SK-N-SH (cell line): ENCODE data around the gene CHST6. TPM values are rescaled to one million over a fixed set of nuclear protein-coding genes. Genes with fewer than 3 reads are reported as not detected.
"Not testable (repeated sequence)": the region's sequence is repeated elsewhere in the genome, so short reads cannot be mapped to it uniquely, and the experiment has no call there.

Experiments
- CTCF ChIA-PET: fragments of 300-600, 350-600 bp; formaldehyde crosslinking; extraction: SDS; loops from one replicate; lab custom pipeline; 2021; lab: Yijun Ruan, JAX
- POLR2A ChIA-PET: fragments of 350-600 bp; sonication (Branson Sonifier 250); formaldehyde crosslinking; extraction: SDS; loops from one replicate; lab custom pipeline; 2020; ENCODE audit warnings: antibody characterized with exemption, inconsistent platforms; lab: Yijun Ruan, JAX
- DNase-seq: peaks from one replicate; pipeline ENCODE4 v3.0.0; 2012
- H2AFZ ChIP-seq: fragments of 200-600 bp; sonication (generic); 2 replicates; pipeline ENCODE4 v1.8.1; 2016; ENCODE audit warnings: antibody characterized with exemption, mild to moderate bottlenecking, low read depth
- H3F3A ChIP-seq: fragments of 200-600 bp; sonication (generic); replicated peaks from 2 replicates; pipeline ENCODE3; 2016; ENCODE audit warnings: antibody characterized with exemption, mild to moderate bottlenecking; ENCODE audit not compliant: insufficient read depth
- H3K27ac ChIP-seq, 2 experiments: fragments of 200-500 bp in 1 of 2; fragments of 200-600 bp in 1 of 2; sonication (Bioruptor generic) in 1 of 2; sonication (generic), shearing (Covaris generic) in 1 of 2; 2 replicates each; pipeline versions ENCODE4 v1.5.1 to v1.6.1; 2014 to 2016; ENCODE audit warnings: low read depth in 2 of 2, inconsistent platforms in 1 of 2, low read length in 1 of 2, mild to moderate bottlenecking in 1 of 2, mixed read lengths in 1 of 2
- H3K27me3 ChIP-seq: fragments of 200-600 bp; sonication (generic), shearing (Covaris generic); 2 replicates; pipeline ENCODE4 v1.6.1; 2016; ENCODE audit warnings: mixed run types; ENCODE audit not compliant: insufficient read depth
- H3K36me3 ChIP-seq, 2 experiments: fragments of 200-500 bp in 1 of 2; fragments of 200-600 bp in 1 of 2; sonication (Bioruptor generic) in 1 of 2; sonication (generic) in 1 of 2; replicated peaks in 1 of 2; 2 replicates each; pipeline versions ENCODE3 to v1.5.1; 2014 to 2016; ENCODE audit warnings: low read length in 1 of 2, mild to moderate bottlenecking in 1 of 2; ENCODE audit not compliant: insufficient read depth in 2 of 2, control insufficient read depth in 1 of 2
- H3K4me1 ChIP-seq, 2 experiments: fragments of 200-500 bp in 1 of 2; fragments of 200-600 bp in 1 of 2; sonication (Bioruptor generic) in 1 of 2; sonication (generic), shearing (Covaris generic) in 1 of 2; 2 replicates each; pipeline versions ENCODE4 v1.5.1 to v1.6.1; 2014 to 2016; ENCODE audit warnings: low read depth in 1 of 2, low read length in 1 of 2, mixed run types in 1 of 2; ENCODE audit not compliant: insufficient read depth in 2 of 2, control insufficient read depth in 1 of 2
- H3K4me2 ChIP-seq: fragments of 200-600 bp; sonication (generic), shearing (Covaris generic); 2 replicates; pipeline ENCODE4 v1.6.1; 2017; ENCODE audit warnings: mixed run types
- H3K4me3 ChIP-seq, 2 experiments: fragments of 200-500 bp in 1 of 2; fragments of 200-600 bp in 1 of 2; sonication (Bioruptor generic) in 1 of 2; sonication (generic), shearing (Covaris generic) in 1 of 2; 2 replicates each; pipeline versions ENCODE4 v1.5.1 to v1.8.1; 2014 to 2016; ENCODE audit warnings: low read depth in 2 of 2, inconsistent platforms in 1 of 2, low read length in 1 of 2, mild to moderate bottlenecking in 1 of 2, mixed read lengths in 1 of 2, moderate library complexity in 1 of 2
- H3K79me2 ChIP-seq: fragments of 200-600 bp; sonication (generic); 2 replicates; pipeline ENCODE4 v1.8.1; 2017; ENCODE audit warnings: mild to moderate bottlenecking; ENCODE audit not compliant: insufficient read depth
- H3K9ac ChIP-seq: fragments of 200-600 bp; sonication (generic); 2 replicates; pipeline ENCODE4 v1.6.1; 2017; ENCODE audit warnings: mixed run types
- H3K9me2 ChIP-seq: fragments of 200-600 bp; sonication (generic); 2 replicates; pipeline ENCODE4 v1.6.1; 2017; ENCODE audit warnings: mixed run types
- H3K9me3 ChIP-seq: fragments of 200-600 bp; sonication (generic); 2 replicates; pipeline ENCODE4 v1.6.1; 2017; ENCODE audit warnings: mixed run types, mild to moderate bottlenecking, moderate library complexity
- H4K20me1 ChIP-seq: fragments of 200-600 bp; sonication (generic); 2 replicates; pipeline ENCODE4 v1.6.1; 2017; ENCODE audit warnings: mild to moderate bottlenecking, mixed run types; ENCODE audit not compliant: insufficient read depth
- EP300 ChIP-seq, 2 experiments: IDR thresholded peaks; 2 replicates each; pipeline versions ENCODE4 v1.4.0 to v1.6.1; 2012; ENCODE audit warnings: borderline replicate concordance in 1 of 2, low read depth in 1 of 2, low read length in 1 of 2
- EZH2phosphoT487 ChIP-seq: fragments of 200-600 bp; sonication (generic); IDR thresholded peaks from 2 replicates; pipeline ENCODE4 v1.6.1; 2017; ENCODE audit warnings: low read depth, mixed run types, mild to moderate bottlenecking, antibody characterized with exemption, moderate library complexity, borderline replicate concordance
- FOSL2 ChIP-seq: IDR thresholded peaks from 2 replicates; pipeline ENCODE4 v1.4.0; 2012; ENCODE audit warnings: low read depth, mild to moderate bottlenecking, moderate library complexity, borderline replicate concordance
- GABPA ChIP-seq: IDR thresholded peaks from 2 replicates; pipeline ENCODE4 v1.4.0; 2012; ENCODE audit warnings: low read depth, mild to moderate bottlenecking
- GATA2 ChIP-seq: sonication (generic); formaldehyde crosslinking; IDR thresholded peaks from 2 replicates; pipeline ENCODE4 v1.5.0; 2020; ENCODE audit warnings: mild to moderate bottlenecking, missing genetic modification reagents
- MEF2A ChIP-seq: IDR thresholded peaks from 2 replicates; pipeline ENCODE4 v1.4.0; 2012; ENCODE audit warnings: low read depth, borderline replicate concordance
- MXI1 ChIP-seq: IDR thresholded peaks from 2 replicates; pipeline ENCODE4 v1.6.1; 2012; ENCODE audit warnings: mild to moderate bottlenecking, low read depth, low read length, improper control_type of control experiment
- POLR2AphosphoS5 ChIP-seq: IDR thresholded peaks from 2 replicates; pipeline ENCODE4 v1.6.1; 2012; ENCODE audit warnings: low read depth, low read length
- RAD21 ChIP-seq: IDR thresholded peaks from 2 replicates; pipeline ENCODE4 v1.6.1; 2012; ENCODE audit warnings: mild to moderate bottlenecking, low read length
- RCOR1 ChIP-seq: fragments of 150-350 bp; IDR thresholded peaks from 2 replicates; pipeline ENCODE4 v1.6.1; 2017; ENCODE audit warnings: antibody characterized with exemption, low read length
- REST ChIP-seq: IDR thresholded peaks from 2 replicates; pipeline ENCODE4 v1.6.1; 2012; ENCODE audit warnings: mild to moderate bottlenecking, low read depth, low read length, moderate library complexity
- SIN3A ChIP-seq: IDR thresholded peaks from 2 replicates; pipeline ENCODE4 v1.6.1; 2012; ENCODE audit warnings: low read depth, mild to moderate bottlenecking, low read length, moderate library complexity, borderline replicate concordance
- TAF1 ChIP-seq: IDR thresholded peaks from 2 replicates; pipeline ENCODE4 v1.6.1; 2012; ENCODE audit warnings: low read depth, mild to moderate bottlenecking, low read length, moderate library complexity, borderline replicate concordance
- TCF12 ChIP-seq: IDR thresholded peaks from 2 replicates; pipeline ENCODE4 v1.4.0; 2012
- YY1 ChIP-seq: IDR thresholded peaks from 2 replicates; pipeline ENCODE4 v1.4.0; 2012; ENCODE audit warnings: low read depth, mild to moderate bottlenecking
- WGBS: methylation state at CpG from one replicate; pipeline ENCODE4 v1.1.6; 2017; ENCODE audit warnings: low lambda C conversion rate; 5-methylcytosine and 5-hydroxymethylcytosine counted together
- polyA plus RNA-seq, 3 experiments: library from polyadenylated mRNA; depleted of rRNA; stranded (reverse); fragments of >200 nt; gene quantifications; 2 replicates each; pipeline ENCODE4 v1.2.3, GENCODE V29; 2012
- TF ChIP-seq, protein P1 (sequence below): IDR thresholded peaks from 2 replicates; pipeline ENCODE4 v1.4.0; 2012; ENCODE audit warnings: low read depth
- TF ChIP-seq, protein P2 (sequence below): IDR thresholded peaks from 2 replicates; pipeline ENCODE4 v1.4.0; 2012; ENCODE audit warnings: low read depth, borderline replicate concordance
- TF ChIP-seq, protein P3 (sequence below): fragments of 200-600 bp; sonication (generic); IDR thresholded peaks from 2 replicates; pipeline ENCODE4 v1.6.1; 2017; ENCODE audit warnings: antibody characterized with exemption, mild to moderate bottlenecking, moderate library complexity

Gene CHST6
- polyA plus RNA-seq, 1 of the 3 experiments (the other 2 are of a cell fraction) = 0.30 TPM

- POLR2A ChIA-PET = no interaction called here
- WGBS = 92% methylated on average over 6 of the region's 6 CpGs
- CTCF ChIA-PET = interaction anchor here (0.7 to 1.1 kb wide), 2 partner anchors 102 kb away, joined by 3 to 5 read pairs; no protein-coding TSS in a partner anchor
Observed at GRCh38 chr16:75519175-75519574, 23.9 kb upstream of the CHST6 start.

DNA sequence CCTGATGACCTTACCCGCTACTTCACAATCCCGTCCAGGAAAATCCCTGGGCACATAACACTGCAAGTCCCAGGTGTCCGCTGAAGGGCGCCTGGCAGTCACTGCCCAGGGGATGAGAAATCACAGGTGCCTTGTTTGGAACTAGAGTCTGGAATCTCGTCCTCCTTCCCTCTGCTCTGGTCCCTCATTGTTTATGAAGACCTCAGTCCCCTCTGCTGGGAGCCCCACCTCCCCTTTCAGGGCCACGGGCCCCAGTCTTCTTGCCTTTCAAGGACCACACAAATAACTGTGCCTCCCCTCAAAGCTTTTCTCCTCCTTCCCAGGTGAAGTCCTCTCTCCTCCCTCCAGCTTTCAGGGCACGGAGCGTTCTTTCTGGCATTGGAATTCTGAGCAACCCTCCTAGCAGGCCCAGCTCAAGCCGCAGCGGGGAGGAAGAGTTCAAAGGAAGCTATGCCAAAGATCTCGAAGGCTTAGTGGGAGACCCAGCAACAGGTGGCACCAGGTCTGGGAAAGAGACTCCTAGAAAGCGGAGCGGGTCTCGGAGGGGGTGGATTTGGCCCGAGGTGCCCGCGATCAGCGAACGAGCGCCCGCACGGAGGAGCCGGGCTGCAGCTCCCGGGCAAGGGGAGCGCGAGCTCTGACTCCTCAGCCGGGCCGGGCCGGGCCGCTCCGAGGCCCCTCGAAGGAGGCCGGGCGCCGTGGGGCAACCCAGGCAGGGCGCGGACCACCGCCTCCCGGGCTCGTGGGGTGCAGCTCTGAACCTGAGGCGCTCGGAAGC, 21.1 kb upstream of the CHST6 start:
- H3K4me2 ChIP-seq = peak overlapping the region; percentile 96
- CTCF ChIA-PET = interaction anchor here (1.1 to 2.2 kb wide), 20 partner anchors 9 to 107 kb away, joined by 3 to 40 read pairs (median 8); partner anchors contain the start of genes ADAT1, CHST6, GABARAPL2 and TMEM170A
- POLR2A ChIA-PET = interaction anchor here (1.1 to 2.0 kb wide), 4 partner anchors 19 to 49 kb away, joined by 3 to 10 read pairs (median 4); partner anchors contain the start of gene GABARAPL2

More at GRCh38 chr16:75519175-75519574, 23.9 kb upstream of the CHST6 start:
- Histone ChIP-seq H2AFZ (no peak overlapping the region), H3K36me3 (no peaks in the 10 kb centered on the region), H3K9me2 (no peaks in the 10 kb centered on the region), H3K4me2 (no peak overlapping the region), H3F3A (no peaks in the 10 kb centered on the region), H3K4me1 (no peaks in the 10 kb centered on the region; a peak in 1 of 4 replicates), H3K27me3 (no peaks in the 10 kb centered on the region), H3K9me3 (no peaks in the 10 kb centered on the region), H4K20me1 (no peaks in the 10 kb centered on the region), H3K9ac (no peak overlapping the region), H3K4me3 (no peak overlapping the region), H3K79me2 (no peaks in the 10 kb centered on the region), H3K27ac (no peak overlapping the region)
- no peak for DNase-seq
- no peak for TF ChIP-seq EZH2phosphoT487
- TF ChIP-seq, protein P1, sequence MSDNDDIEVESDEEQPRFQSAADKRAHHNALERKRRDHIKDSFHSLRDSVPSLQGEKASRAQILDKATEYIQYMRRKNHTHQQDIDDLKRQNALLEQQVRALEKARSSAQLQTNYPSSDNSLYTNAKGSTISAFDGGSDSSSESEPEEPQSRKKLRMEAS = no peak
- no peak for TF ChIP-seq SIN3A
- TF ChIP-seq TCF12 = no peak
- no peak for TF ChIP-seq FOSL2
- TF ChIP-seq MXI1 = no peak
- TF ChIP-seq RCOR1 = no peak
- TF ChIP-seq REST = no peak
- no peak for TF ChIP-seq TAF1
- TF ChIP-seq YY1 = no peak
- no peak for TF ChIP-seq GATA2 (CRISPR knock-in tag)
- TF ChIP-seq, protein P2, sequence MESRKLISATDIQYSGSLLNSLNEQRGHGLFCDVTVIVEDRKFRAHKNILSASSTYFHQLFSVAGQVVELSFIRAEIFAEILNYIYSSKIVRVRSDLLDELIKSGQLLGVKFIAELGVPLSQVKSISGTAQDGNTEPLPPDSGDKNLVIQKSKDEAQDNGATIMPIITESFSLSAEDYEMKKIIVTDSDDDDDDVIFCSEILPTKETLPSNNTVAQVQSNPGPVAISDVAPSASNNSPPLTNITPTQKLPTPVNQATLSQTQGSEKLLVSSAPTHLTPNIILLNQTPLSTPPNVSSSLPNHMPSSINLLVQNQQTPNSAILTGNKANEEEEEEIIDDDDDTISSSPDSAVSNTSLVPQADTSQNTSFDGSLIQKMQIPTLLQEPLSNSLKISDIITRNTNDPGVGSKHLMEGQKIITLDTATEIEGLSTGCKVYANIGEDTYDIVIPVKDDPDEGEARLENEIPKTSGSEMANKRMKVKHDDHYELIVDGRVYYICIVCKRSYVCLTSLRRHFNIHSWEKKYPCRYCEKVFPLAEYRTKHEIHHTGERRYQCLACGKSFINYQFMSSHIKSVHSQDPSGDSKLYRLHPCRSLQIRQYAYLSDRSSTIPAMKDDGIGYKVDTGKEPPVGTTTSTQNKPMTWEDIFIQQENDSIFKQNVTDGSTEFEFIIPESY = no peak
- TF ChIP-seq, protein P3, sequence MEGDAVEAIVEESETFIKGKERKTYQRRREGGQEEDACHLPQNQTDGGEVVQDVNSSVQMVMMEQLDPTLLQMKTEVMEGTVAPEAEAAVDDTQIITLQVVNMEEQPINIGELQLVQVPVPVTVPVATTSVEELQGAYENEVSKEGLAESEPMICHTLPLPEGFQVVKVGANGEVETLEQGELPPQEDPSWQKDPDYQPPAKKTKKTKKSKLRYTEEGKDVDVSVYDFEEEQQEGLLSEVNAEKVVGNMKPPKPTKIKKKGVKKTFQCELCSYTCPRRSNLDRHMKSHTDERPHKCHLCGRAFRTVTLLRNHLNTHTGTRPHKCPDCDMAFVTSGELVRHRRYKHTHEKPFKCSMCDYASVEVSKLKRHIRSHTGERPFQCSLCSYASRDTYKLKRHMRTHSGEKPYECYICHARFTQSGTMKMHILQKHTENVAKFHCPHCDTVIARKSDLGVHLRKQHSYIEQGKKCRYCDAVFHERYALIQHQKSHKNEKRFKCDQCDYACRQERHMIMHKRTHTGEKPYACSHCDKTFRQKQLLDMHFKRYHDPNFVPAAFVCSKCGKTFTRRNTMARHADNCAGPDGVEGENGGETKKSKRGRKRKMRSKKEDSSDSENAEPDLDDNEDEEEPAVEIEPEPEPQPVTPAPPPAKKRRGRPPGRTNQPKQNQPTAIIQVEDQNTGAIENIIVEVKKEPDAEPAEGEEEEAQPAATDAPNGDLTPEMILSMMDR = no peak
- no peak for TF ChIP-seq MEF2A
- TF ChIP-seq POLR2AphosphoS5 = no peak
- no peak for TF ChIP-seq RAD21
- TF ChIP-seq GABPA = no peak
- no peak for TF ChIP-seq EP300 (IDR thresholded peaks at IDR 0.05; ENCODE audit: borderline replicate concordance in 1 of 2, low read depth in 1 of 2, low read length in 1 of 2)

More for the DNA sequence above, 21.1 kb upstream of the CHST6 start:
- H3K9me2 ChIP-seq, H3K27me3 ChIP-seq, H3K9me3 ChIP-seq, H3K36me3 ChIP-seq, H4K20me1 ChIP-seq, H3K79me2 ChIP-seq, H3K4me1 ChIP-seq, DNase-seq, H3F3A ChIP-seq: not testable (repeated sequence)
- H3K9ac ChIP-seq = peak overlapping the region; percentile 88
- WGBS = 50% methylated on average over 9 of the region's 42 CpGs
- peak overlapping the region; percentile 88 for H2AFZ ChIP-seq
- peak overlapping the region; percentile 66 to 85 for H3K4me3 ChIP-seq
- peak overlapping the region; percentile 74 to 78; a peak in 3 of 4 replicates for H3K27ac ChIP-seq
